ENCODE results near the gene GTF3C5. TPM values are rescaled to one million over a fixed set of nuclear protein-coding genes. Genes with fewer than 3 reads are reported as not detected.

GTF3C5 gene
- total RNA-seq, 1 donor from 2014 or later = 65.1 TPM

- TF ChIP-seq, protein P1, sequence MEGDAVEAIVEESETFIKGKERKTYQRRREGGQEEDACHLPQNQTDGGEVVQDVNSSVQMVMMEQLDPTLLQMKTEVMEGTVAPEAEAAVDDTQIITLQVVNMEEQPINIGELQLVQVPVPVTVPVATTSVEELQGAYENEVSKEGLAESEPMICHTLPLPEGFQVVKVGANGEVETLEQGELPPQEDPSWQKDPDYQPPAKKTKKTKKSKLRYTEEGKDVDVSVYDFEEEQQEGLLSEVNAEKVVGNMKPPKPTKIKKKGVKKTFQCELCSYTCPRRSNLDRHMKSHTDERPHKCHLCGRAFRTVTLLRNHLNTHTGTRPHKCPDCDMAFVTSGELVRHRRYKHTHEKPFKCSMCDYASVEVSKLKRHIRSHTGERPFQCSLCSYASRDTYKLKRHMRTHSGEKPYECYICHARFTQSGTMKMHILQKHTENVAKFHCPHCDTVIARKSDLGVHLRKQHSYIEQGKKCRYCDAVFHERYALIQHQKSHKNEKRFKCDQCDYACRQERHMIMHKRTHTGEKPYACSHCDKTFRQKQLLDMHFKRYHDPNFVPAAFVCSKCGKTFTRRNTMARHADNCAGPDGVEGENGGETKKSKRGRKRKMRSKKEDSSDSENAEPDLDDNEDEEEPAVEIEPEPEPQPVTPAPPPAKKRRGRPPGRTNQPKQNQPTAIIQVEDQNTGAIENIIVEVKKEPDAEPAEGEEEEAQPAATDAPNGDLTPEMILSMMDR (IDR thresholded peaks at IDR 0.05) = no peak
- no peak for DNase-seq (ENCODE audit: extremely low spot score, unreplicated experiment)
- Mint-ChIP-seq H3K4me1 (ENCODE audit: unreplicated experiment) (peaks cover 13% of the 10 kb centered on the region), H3K4me3 (ENCODE audit: unreplicated experiment) (no peak overlapping the region), H3K36me3 (ENCODE audit: unreplicated experiment) (peaks cover 40% of the 10 kb centered on the region), H3K9me3 (ENCODE audit: unreplicated experiment) (no peaks in the 10 kb centered on the region), H3K27me3 (ENCODE audit: unreplicated experiment) (no peaks in the 10 kb centered on the region), H3K27ac (ENCODE audit: unreplicated experiment) (no peak overlapping the region)
Measured at GRCh38 chr9:133049043-133049442, 18.2 kb downstream of the GTF3C5 start.

DNA sequence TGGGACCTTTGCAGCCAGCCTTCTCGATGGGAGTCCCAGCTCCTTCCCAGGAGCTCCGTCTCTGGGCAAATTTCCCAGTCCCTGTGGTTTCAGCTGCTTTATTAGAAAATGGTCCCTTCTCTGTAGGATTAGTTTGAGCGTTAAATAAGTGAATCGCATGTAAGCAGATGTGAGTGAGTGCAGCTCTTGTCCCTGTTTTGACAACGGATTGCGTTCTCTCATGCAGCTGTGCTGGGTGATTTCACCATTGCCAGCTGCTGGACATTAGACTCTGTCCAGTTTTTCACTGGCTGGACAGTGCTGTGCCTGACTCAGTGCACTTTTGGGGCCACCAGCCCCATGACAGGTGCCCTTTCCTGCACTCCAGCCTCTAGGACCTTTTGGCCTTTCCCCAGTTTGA is 19.3 kb downstream of the GTF3C5 start:
- no peak overlapping the region for H3K27ac Mint-ChIP-seq (ENCODE audit: unreplicated experiment)
- H3K4me1 Mint-ChIP-seq (ENCODE audit: unreplicated experiment) = peaks cover 22% of the 10 kb centered on the region
- no peak for DNase-seq (ENCODE audit: extremely low spot score, unreplicated experiment)
- TF ChIP-seq, protein P1 (IDR thresholded peaks at IDR 0.05) = no peak
- peaks cover 39% of the 10 kb centered on the region for H3K36me3 Mint-ChIP-seq (ENCODE audit: unreplicated experiment)
- no peak overlapping the region for H3K4me3 Mint-ChIP-seq (ENCODE audit: unreplicated experiment)
- H3K9me3 Mint-ChIP-seq (ENCODE audit: unreplicated experiment) = no peaks in the 10 kb centered on the region
- H3K27me3 Mint-ChIP-seq (ENCODE audit: unreplicated experiment) = no peaks in the 10 kb centered on the region

- TF ChIP-seq, protein P1 (IDR thresholded peaks at IDR 0.05) = no peak
- Mint-ChIP-seq H3K27ac (ENCODE audit: unreplicated experiment) (no peak overlapping the region), H3K36me3 (ENCODE audit: unreplicated experiment) (peaks cover 40% of the 10 kb centered on the region), H3K4me1 (ENCODE audit: unreplicated experiment) (peaks cover 28% of the 10 kb centered on the region), H3K9me3 (ENCODE audit: unreplicated experiment) (no peaks in the 10 kb centered on the region), H3K27me3 (ENCODE audit: unreplicated experiment) (no peaks in the 10 kb centered on the region), H3K4me3 (ENCODE audit: unreplicated experiment) (no peak overlapping the region)
- no peak for DNase-seq (ENCODE audit: extremely low spot score, unreplicated experiment)
Measured at GRCh38 chr9:133050781-133051180, 20.0 kb downstream of the GTF3C5 start.

DNA sequence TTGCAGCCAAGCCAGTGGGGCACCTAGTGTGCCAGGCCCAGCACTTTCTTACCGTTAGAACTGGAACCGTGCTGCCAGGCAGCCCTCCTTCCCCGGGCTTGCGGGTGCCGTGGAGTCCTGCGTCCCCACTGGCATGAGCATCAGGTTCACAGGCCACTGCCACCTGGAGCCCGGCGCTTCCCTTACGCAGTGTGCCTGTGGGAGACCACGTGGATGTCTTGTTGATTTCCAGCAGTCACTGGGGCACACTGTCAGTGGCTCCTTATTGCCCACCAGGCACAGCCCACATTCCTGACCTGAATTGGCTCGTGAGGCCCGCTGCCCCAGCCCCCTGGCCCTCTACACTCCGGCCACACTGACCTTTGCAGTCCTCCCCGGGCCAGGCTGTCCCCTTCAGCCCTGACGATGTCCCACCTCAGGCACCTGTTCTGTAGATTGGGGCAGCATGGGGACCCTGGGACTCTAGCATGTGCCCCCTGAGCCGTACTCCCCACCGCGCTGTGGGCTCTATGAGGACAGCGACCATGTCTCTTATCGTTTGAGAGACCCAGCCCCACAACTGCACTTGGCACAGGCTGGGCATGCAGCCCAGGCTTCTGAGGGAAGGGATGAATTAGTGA is 20.6 kb downstream of the GTF3C5 start:
- no peaks in the 10 kb centered on the region for H3K27me3 Mint-ChIP-seq (ENCODE audit: unreplicated experiment)
- TF ChIP-seq, protein P1 (IDR thresholded peaks at IDR 0.05) = no peak
- H3K4me3 Mint-ChIP-seq (ENCODE audit: unreplicated experiment) = no peak overlapping the region
- H3K4me1 Mint-ChIP-seq (ENCODE audit: unreplicated experiment) = peaks cover 34% of the 10 kb centered on the region
- H3K27ac Mint-ChIP-seq (ENCODE audit: unreplicated experiment) = no peak overlapping the region
- peaks cover 40% of the 10 kb centered on the region for H3K36me3 Mint-ChIP-seq (ENCODE audit: unreplicated experiment)
- no peak for DNase-seq (ENCODE audit: extremely low spot score, unreplicated experiment)
- H3K9me3 Mint-ChIP-seq (ENCODE audit: unreplicated experiment) = no peaks in the 10 kb centered on the region

- Mint-ChIP-seq H3K4me3 (ENCODE audit: unreplicated experiment) (no peak overlapping the region), H3K4me1 (ENCODE audit: unreplicated experiment) (peaks cover 38% of the 10 kb centered on the region), H3K27ac (ENCODE audit: unreplicated experiment) (no peak overlapping the region), H3K36me3 (ENCODE audit: unreplicated experiment) (peaks cover 40% of the 10 kb centered on the region), H3K9me3 (ENCODE audit: unreplicated experiment) (no peaks in the 10 kb centered on the region), H3K27me3 (ENCODE audit: unreplicated experiment) (no peaks in the 10 kb centered on the region)
- DNase-seq (ENCODE audit: extremely low spot score, unreplicated experiment) = no peak
- TF ChIP-seq, protein P1 (IDR thresholded peaks at IDR 0.05) = no peak
Measured at GRCh38 chr9:133051966-133052539, 21.3 kb downstream of the GTF3C5 start.

Measured in osteocyte (in vitro differentiated cells).